OCI-LY7 (cell line): Measurements from ENCODE around the gene SLC49A4. TPM values are rescaled to one million over a fixed set of nuclear protein-coding genes. Genes with fewer than 3 reads are reported as not detected.

Experiments used
- BruUV-seq: library from RNA; stranded (reverse); fragments of 400-500 nt; replicated peaks from 2 replicates; lab custom pipeline; 2021; lab: Mats Ljungman, UMichigan
- CTCF ChIA-PET: fragments of 300-600 bp; sonication (Branson Sonifier 250); formaldehyde crosslinking; loops from one replicate; lab custom pipeline; 2022; ENCODE audit warnings: antibody characterized with exemption; ENCODE audit not compliant: unreplicated experiment; lab: Charles Lee
- POLR2A ChIA-PET: fragments of 300-600 bp; sonication (Branson Sonifier 250); formaldehyde crosslinking; loops from one replicate; lab custom pipeline; 2022; ENCODE audit warnings: antibody characterized with exemption; lab: Charles Lee
- DNase-seq: peaks from one replicate; pipeline ENCODE4 v3.0.0-alpha.2; 2015; ENCODE audit warnings: low spot score
- H2AFZ ChIP-seq: fragments of 200-600 bp; sonication (generic), shearing (Covaris generic); 2 replicates; pipeline ENCODE4 v1.6.1; 2014; ENCODE audit warnings: mild to moderate bottlenecking, antibody characterized with exemption, low read length, moderate library complexity
- H3K27ac ChIP-seq: fragments of 200-600 bp; sonication (generic); 2 replicates; pipeline ENCODE4 v1.5.1; 2014; ENCODE audit warnings: mixed run types, low read depth, mild to moderate bottlenecking, moderate library complexity, low read length, inconsistent platforms; ENCODE audit not compliant: poor library complexity, severe bottlenecking
- H3K36me3 ChIP-seq: fragments of 200-600 bp; sonication (generic); 2 replicates; pipeline ENCODE4 v1.6.1; 2014; ENCODE audit warnings: mild to moderate bottlenecking, antibody characterized with exemption, low read length, moderate library complexity, mixed read lengths; ENCODE audit not compliant: insufficient read depth
- H3K4me1 ChIP-seq: fragments of 200-600 bp; sonication (generic); 2 replicates; pipeline ENCODE4 v1.5.1; 2014; ENCODE audit warnings: mild to moderate bottlenecking, low read length; ENCODE audit not compliant: insufficient read depth, poor library complexity, severe bottlenecking
- H3K4me2 ChIP-seq: fragments of 200-600 bp; sonication (generic); 2 replicates; pipeline ENCODE4 v1.6.1; 2014; ENCODE audit warnings: mild to moderate bottlenecking, low read length
- H3K4me3 ChIP-seq: fragments of 200-600 bp; sonication (generic); 2 replicates; pipeline ENCODE4 v1.5.1; 2014; ENCODE audit warnings: mild to moderate bottlenecking, low read depth, low read length; ENCODE audit not compliant: poor library complexity, severe bottlenecking
- H3K79me2 ChIP-seq: fragments of 200-600 bp; sonication (generic); 2 replicates; pipeline ENCODE4 v1.6.1; 2016; ENCODE audit warnings: low read depth, mild to moderate bottlenecking, low read length, moderate library complexity, mixed read lengths; ENCODE audit not compliant: insufficient read depth
- H3K9me2 ChIP-seq: fragments of 200-600 bp; sonication (generic); 2 replicates; pipeline ENCODE4 v1.6.1; 2016; ENCODE audit warnings: mild to moderate bottlenecking, low read length, mixed read lengths; ENCODE audit not compliant: insufficient read depth
- H3K9me3 ChIP-seq: fragments of 200-600 bp; sonication (generic); 2 replicates; pipeline ENCODE4 v1.6.1; 2014; ENCODE audit warnings: mild to moderate bottlenecking, mixed run types, low read length, mixed read lengths
- H4K20me1 ChIP-seq: fragments of 200-600 bp; sonication (generic); 2 replicates; pipeline ENCODE4 v1.6.1; 2014; ENCODE audit warnings: mild to moderate bottlenecking, antibody characterized with exemption, low read length, moderate library complexity, mixed read lengths; ENCODE audit not compliant: insufficient read depth
- EZH2phosphoT487 ChIP-seq: fragments of 200-600 bp; sonication (generic); IDR thresholded peaks from 2 replicates; pipeline ENCODE4 v1.6.1; 2018; ENCODE audit warnings: low read depth, borderline replicate concordance, mild to moderate bottlenecking, mixed run types, antibody characterized with exemption, low read length, moderate library complexity, mixed read lengths
- intact Hi-C: fragments of 100-400 bp; cut with micrococcal nuclease; formaldehyde crosslinking; loops from one replicate; pipeline ENCODE4 v1.10.0; 2022; ENCODE audit not compliant: unreplicated experiment
- total RNA-seq, 2 experiments: library from RNA; depleted of rRNA in 1 of 2; stranded (reverse); fragments of >200 nt in 1 of 2; shearing (Covaris generic) in 1 of 2; gene quantifications; 2 replicates each; pipeline ENCODE4 v1.2.3, GENCODE V29; 2014 to 2022
- TF ChIP-seq, protein P1 (sequence below): fragments of 200-600 bp; sonication (generic); conservative IDR thresholded peaks from 2 replicates; pipeline ENCODE4 v1.5.1; 2014; ENCODE audit warnings: mild to moderate bottlenecking, antibody characterized with exemption, low read length, moderate library complexity, mixed read lengths

Gene SLC49A4
- total RNA-seq, 2 experiments from 2014 or later, result 2.8 to 3.3 TPM

DNA sequence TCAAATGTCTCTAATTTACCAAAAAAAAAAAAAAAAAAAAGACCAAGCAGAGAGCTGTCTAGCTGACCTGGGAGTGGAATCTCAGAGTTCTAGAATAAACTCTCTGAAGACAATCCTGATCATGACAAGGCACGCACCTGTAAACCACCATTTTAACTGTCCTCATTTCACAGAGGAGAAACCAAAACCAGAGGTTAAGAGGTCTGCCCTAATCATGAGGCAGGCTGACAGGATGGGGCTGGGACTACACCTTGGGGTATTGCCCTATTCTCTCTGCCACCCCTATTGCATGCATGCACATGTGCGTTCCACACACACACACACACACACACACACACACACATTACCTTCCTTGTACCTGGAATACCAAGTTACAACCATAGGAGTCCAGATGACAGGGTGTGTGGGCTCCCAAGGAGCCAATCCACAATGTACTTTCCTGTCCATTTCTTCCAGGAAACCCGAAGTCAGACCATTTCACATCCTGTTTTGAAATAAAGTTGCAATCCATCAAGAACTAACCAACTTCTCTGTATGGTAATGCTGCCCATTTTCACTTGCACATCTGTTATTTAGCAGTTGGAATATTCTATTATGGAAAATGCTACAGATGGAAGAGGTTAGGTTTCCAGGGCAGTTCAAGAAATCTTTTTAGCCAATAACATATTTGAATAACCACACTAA lies 35.9 kb upstream of the SLC49A4 start:
- Histone ChIP-seq H3K4me3 (no peak overlapping the region), H3K27ac (no peak overlapping the region), H3K4me2 (no peak overlapping the region), H3K36me3 (peaks cover 36% of the 10 kb centered on the region), H4K20me1 (no peaks in the 10 kb centered on the region), H3K4me1 (no peaks in the 10 kb centered on the region), H2AFZ (no peak overlapping the region), H3K79me2 (no peaks in the 10 kb centered on the region), H3K9me3 (no peaks in the 10 kb centered on the region), H3K9me2 (no peaks in the 10 kb centered on the region)
- BruUV-seq, result no TSS peak
- TF ChIP-seq, protein P1, sequence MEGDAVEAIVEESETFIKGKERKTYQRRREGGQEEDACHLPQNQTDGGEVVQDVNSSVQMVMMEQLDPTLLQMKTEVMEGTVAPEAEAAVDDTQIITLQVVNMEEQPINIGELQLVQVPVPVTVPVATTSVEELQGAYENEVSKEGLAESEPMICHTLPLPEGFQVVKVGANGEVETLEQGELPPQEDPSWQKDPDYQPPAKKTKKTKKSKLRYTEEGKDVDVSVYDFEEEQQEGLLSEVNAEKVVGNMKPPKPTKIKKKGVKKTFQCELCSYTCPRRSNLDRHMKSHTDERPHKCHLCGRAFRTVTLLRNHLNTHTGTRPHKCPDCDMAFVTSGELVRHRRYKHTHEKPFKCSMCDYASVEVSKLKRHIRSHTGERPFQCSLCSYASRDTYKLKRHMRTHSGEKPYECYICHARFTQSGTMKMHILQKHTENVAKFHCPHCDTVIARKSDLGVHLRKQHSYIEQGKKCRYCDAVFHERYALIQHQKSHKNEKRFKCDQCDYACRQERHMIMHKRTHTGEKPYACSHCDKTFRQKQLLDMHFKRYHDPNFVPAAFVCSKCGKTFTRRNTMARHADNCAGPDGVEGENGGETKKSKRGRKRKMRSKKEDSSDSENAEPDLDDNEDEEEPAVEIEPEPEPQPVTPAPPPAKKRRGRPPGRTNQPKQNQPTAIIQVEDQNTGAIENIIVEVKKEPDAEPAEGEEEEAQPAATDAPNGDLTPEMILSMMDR, result no peak
- intact Hi-C loops, result no loop called here
- CTCF ChIA-PET, result no interaction called here
- POLR2A ChIA-PET, result interaction anchor here (0.6 to 1.5 kb wide), 5 partner anchors 12 to 303 kb away, joined by 3 to 6 read pairs (median 3); no protein-coding TSS in a partner anchor
- no peak for DNase-seq

GRCh38 chr3:122760453-122761271 lies 34.2 kb upstream of the SLC49A4 start:
- Histone ChIP-seq H3K9me2 (no peaks in the 10 kb centered on the region), H3K79me2 (no peaks in the 10 kb centered on the region), H2AFZ (no peak overlapping the region), H3K9me3 (no peaks in the 10 kb centered on the region), H4K20me1 (no peaks in the 10 kb centered on the region), H3K4me1 (no peaks in the 10 kb centered on the region), H3K4me3 (no peak overlapping the region), H3K36me3 (peaks cover 26% of the 10 kb centered on the region; the same call in 1 of the 2 replicates), H3K27ac (no peak overlapping the region), H3K4me2 (no peak overlapping the region)
- ChIA-PET CTCF (interaction anchor here (0.6 kb wide), 1 partner anchor 201 kb away, joined by 3 read pairs; no protein-coding TSS in a partner anchor), POLR2A (interaction anchor here (2.0 kb wide), 1 partner anchor 10 kb away, joined by 5 read pairs; no protein-coding TSS in a partner anchor)
- BruUV-seq, result no TSS peak
- DNase-seq, result no peak
- intact Hi-C loops, result no loop called here
- TF ChIP-seq EZH2phosphoT487, result no peak
- TF ChIP-seq, protein P1, result no peak
